CD14-positive monocyte (primary cell): Measurements from ENCODE around the gene MYOC. TPM values are rescaled to one million over a fixed set of nuclear protein-coding genes. Genes with fewer than 3 reads are reported as not detected.

Source experiments
- DNase-seq, 3 donors: peaks; one replicate each; pipeline ENCODE4 v3.0.0-alpha.2; 2011 to 2022
- H2AFZ ChIP-seq: 2 replicates; pipeline ENCODE4 v1.6.0; 2012; ENCODE audit warnings: mild to moderate bottlenecking, low read depth, low read length, inconsistent platforms; ENCODE audit not compliant: insufficient read depth, poor library complexity, severe bottlenecking
- H3K27ac ChIP-seq, 2 donors: 1 replicate in 1 of 2; 2 replicates in 1 of 2; pipeline ENCODE4 v1.5.1; 2012 to 2013; ENCODE audit warnings: low read length in 2 of 2, control low read depth in 1 of 2, inconsistent platforms in 1 of 2, low read depth in 1 of 2, mild to moderate bottlenecking in 1 of 2
- H3K27me3 ChIP-seq, 2 donors: one replicate each; pipeline versions ENCODE4 v1.6.0 to v1.6.1; 2011 to 2013; ENCODE audit warnings: low read length in 2 of 2; ENCODE audit not compliant: control insufficient read depth in 2 of 2, insufficient read depth in 2 of 2
- H3K36me3 ChIP-seq, 2 donors: replicated peaks in 1 of 2; 1 replicate in 1 of 2; 2 replicates in 1 of 2; pipeline versions ENCODE4 v1.5.1 to v1.6.1; 2012 to 2013; ENCODE audit warnings: low read length in 2 of 2, control low read depth in 1 of 2, inconsistent platforms in 1 of 2, mild to moderate bottlenecking in 1 of 2; ENCODE audit not compliant: insufficient read depth in 2 of 2, control insufficient read depth in 1 of 2
- H3K4me1 ChIP-seq, 2 donors: 1 replicate in 1 of 2; 2 replicates in 1 of 2; pipeline versions ENCODE4 v1.5.1 to v1.6.1; 2012 to 2013; ENCODE audit warnings: low read length in 2 of 2, control low read depth in 1 of 2, inconsistent platforms in 1 of 2, mild to moderate bottlenecking in 1 of 2, moderate library complexity in 1 of 2; ENCODE audit not compliant: insufficient read depth in 2 of 2, control insufficient read depth in 1 of 2
- H3K4me2 ChIP-seq: replicated peaks from 2 replicates; pipeline ENCODE3; 2012; ENCODE audit warnings: low read length, moderate library complexity, mild to moderate bottlenecking; ENCODE audit not compliant: poor library complexity, severe bottlenecking; ENCODE audit errors: extremely low read depth
- H3K4me3 ChIP-seq, 3 experiments: fragments of 200-600 bp in 1 of 3; sonication (generic) in 1 of 3; replicated peaks in 1 of 3; 1 replicate in 2 of 3; 2 replicates in 1 of 3; pipeline ENCODE4 v1.5.1; 2011 to 2013; ENCODE audit warnings: low read length in 3 of 3, mild to moderate bottlenecking in 3 of 3, control low read depth in 2 of 3, low read depth in 2 of 3, inconsistent platforms in 1 of 3, moderate library complexity in 1 of 3
- H3K79me2 ChIP-seq: 2 replicates; pipeline ENCODE4 v1.6.0; 2012; ENCODE audit warnings: mild to moderate bottlenecking, control low read depth, inconsistent platforms, low read length, moderate library complexity; ENCODE audit not compliant: insufficient read depth
- H3K9ac ChIP-seq: 2 replicates; pipeline ENCODE4 v1.6.0; 2017; ENCODE audit warnings: low read length, mild to moderate bottlenecking; ENCODE audit not compliant: insufficient read depth, poor library complexity, severe bottlenecking
- H3K9me3 ChIP-seq, 2 donors: replicated peaks in 1 of 2; 1 replicate in 1 of 2; 2 replicates in 1 of 2; pipeline versions ENCODE4 v1.5.1 to v1.6.1; 2012 to 2013; ENCODE audit warnings: low read length in 2 of 2, control low read depth in 1 of 2; ENCODE audit not compliant: control insufficient read depth in 1 of 2, insufficient read depth in 1 of 2
- H4K20me1 ChIP-seq: 2 replicates; pipeline ENCODE4 v1.6.0; 2012; ENCODE audit warnings: mild to moderate bottlenecking, low read length, control low read depth, moderate library complexity; ENCODE audit not compliant: insufficient read depth
- H3K27ac Mint-ChIP-seq, 7 donors: one replicate each; pipeline ENCODE4 v1.8.0; 2020; ENCODE audit warnings: mild to moderate bottlenecking in 7 of 7, mixed read lengths in 7 of 7, moderate library complexity in 6 of 7, inconsistent platforms in 2 of 7
- H3K27me3 Mint-ChIP-seq, 3 donors: one replicate each; pipeline ENCODE4 v1.8.0; 2021 to 2022; ENCODE audit warnings: low read depth in 3 of 3, mild to moderate bottlenecking in 3 of 3, mixed read lengths in 3 of 3, moderate library complexity in 3 of 3, inconsistent platforms in 1 of 3
- H3K36me3 Mint-ChIP-seq, 2 donors: one replicate each; pipeline ENCODE4 v1.8.0; 2020; ENCODE audit warnings: mixed read lengths in 2 of 2, inconsistent platforms in 1 of 2, mild to moderate bottlenecking in 1 of 2
- H3K4me1 Mint-ChIP-seq: one replicate; pipeline ENCODE4 v1.8.0; 2020; ENCODE audit warnings: mild to moderate bottlenecking, mixed read lengths
- H3K4me3 Mint-ChIP-seq, 2 donors: one replicate each; pipeline ENCODE4 v1.8.0; 2020; ENCODE audit warnings: mild to moderate bottlenecking in 2 of 2, mixed read lengths in 2 of 2, moderate library complexity in 1 of 2
- H3K9me3 Mint-ChIP-seq, 7 donors: one replicate each; pipeline ENCODE4 v1.8.0; 2020 to 2022; ENCODE audit warnings: mixed read lengths in 7 of 7, mild to moderate bottlenecking in 6 of 7, moderate library complexity in 6 of 7, inconsistent platforms in 2 of 7
- CTCF ChIP-seq: fragments of 200-600 bp; IDR thresholded peaks from one replicate; pipeline ENCODE4 v1.8.0; 2022; ENCODE audit warnings: antibody characterized with exemption, mild to moderate bottlenecking
- WGBS: methylation state at CpG from one replicate; pipeline ENCODE4 v1.1.5; 2013; ENCODE audit warnings: missing lambda C conversion rate; ENCODE audit not compliant: insufficient coverage; 5-methylcytosine and 5-hydroxymethylcytosine counted together
- intact Hi-C, 2 donors: fragments of 100-400 bp; cut with micrococcal nuclease; formaldehyde crosslinking; loops; one replicate each; pipeline versions ENCODE4 v1.15.0 to v1.15.1; 2023
- polyA plus RNA-seq, 3 donors: library from polyadenylated mRNA; depleted of rRNA in 1 of 3; unstranded in 2 of 3; stranded (reverse) in 1 of 3; fragments of 300-500 nt in 2 of 3; fragments of >200 nt in 1 of 3; fragmentation: Illumina TruSeq in 2 of 3; gene quantifications; 1 replicate in 2 of 3; 2 replicates in 1 of 3; pipeline ENCODE4 v1.2.3, GENCODE V29; 2012 to 2021

The MYOC gene
- polyA plus RNA-seq, 3 donors = not detected

DNA sequence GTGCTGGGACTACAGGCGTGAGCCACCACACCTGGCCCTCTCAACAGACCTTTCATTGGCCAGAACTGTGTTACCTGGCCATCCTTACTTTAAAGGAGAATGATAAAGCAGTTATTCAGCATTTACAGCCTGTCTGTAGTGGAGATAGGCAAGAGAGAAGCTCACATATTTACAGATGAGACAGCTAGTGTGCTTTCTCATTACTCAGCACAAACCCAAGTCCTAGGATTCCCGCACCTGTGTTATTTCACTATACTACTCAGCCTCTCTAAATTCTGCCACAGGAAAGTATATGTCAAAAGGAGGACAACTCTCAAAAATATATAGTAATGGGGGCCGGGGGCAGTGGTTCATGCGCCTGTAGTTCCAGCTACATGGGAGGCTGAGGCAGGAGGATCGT is 15.9 kb upstream of the MYOC start:
- Histone ChIP-seq H4K20me1 (no peaks in the 10 kb centered on the region), H3K4me2 (no peak overlapping the region), H3K4me1 (no peaks in the 10 kb centered on the region), H3K4me3 (no peak overlapping the region), H3K9me3 (peaks cover 0 to 7% of the 10 kb centered on the region in 2 donors), H3K9ac (no peak overlapping the region), H3K27ac (no peak overlapping the region), H3K79me2 (no peaks in the 10 kb centered on the region), H3K36me3 (no peaks in the 10 kb centered on the region), H2AFZ (no peak overlapping the region), H3K27me3 (no peaks in the 10 kb centered on the region)
- peaks cover 0 to 7% (median 2%) of the 10 kb centered on the region in 7 donors for H3K9me3 Mint-ChIP-seq
- H3K4me1 Mint-ChIP-seq = no peaks in the 10 kb centered on the region
- H3K27ac Mint-ChIP-seq = no peak overlapping the region
- H3K27me3 Mint-ChIP-seq = peaks cover 0 to 7% (median 2%) of the 10 kb centered on the region in 3 donors
- WGBS = 100% methylated on average over 2 of the region's 5 CpGs
- no peak for DNase-seq
- no peak for TF ChIP-seq CTCF
- H3K4me3 Mint-ChIP-seq = no peak overlapping the region
- H3K36me3 Mint-ChIP-seq = no peaks in the 10 kb centered on the region
- intact Hi-C loops = no loop called here

GRCh38 chr1:171666114-171666769 is 13.8 kb upstream of the MYOC start:
- Histone ChIP-seq H2AFZ (no peak overlapping the region), H3K36me3 (no peaks in the 10 kb centered on the region), H3K9me3 (peaks cover 0 to 7% of the 10 kb centered on the region in 2 donors), H4K20me1 (no peaks in the 10 kb centered on the region), H3K4me3 (no peak overlapping the region), H3K4me2 (no peak overlapping the region), H3K9ac (no peak overlapping the region), H3K4me1 (no peaks in the 10 kb centered on the region), H3K27me3 (no peaks in the 10 kb centered on the region), H3K27ac (no peak overlapping the region), H3K79me2 (no peaks in the 10 kb centered on the region)
- Mint-ChIP-seq H3K4me1 (no peaks in the 10 kb centered on the region), H3K36me3 (no peaks in the 10 kb centered on the region), H3K9me3 (peaks cover 0 to 7% (median 2%) of the 10 kb centered on the region in 7 donors), H3K27ac (no peak overlapping the region), H3K4me3 (no peak overlapping the region), H3K27me3 (peaks cover 0 to 5% (median 2%) of the 10 kb centered on the region in 3 donors)
- no CpG with 5 or more reads among the region's 4 CpGs for WGBS
- TF ChIP-seq CTCF = no peak
- DNase-seq = no peak
- intact Hi-C loops = no loop called here
